Caco-2 (cell line): Measurements from ENCODE around the gene CABLES2. TPM values are rescaled to one million over a fixed set of nuclear protein-coding genes. Genes with fewer than 3 reads are reported as not detected.

ENCODE experiments used
- BruUV-seq: library from RNA; stranded (reverse); fragments of 400-500 nt; replicated peaks from 2 replicates; lab custom pipeline; 2021; lab: Mats Ljungman, UMichigan
- CTCF ChIA-PET: fragments of 300-600 bp; sonication (Branson Sonifier 250); formaldehyde crosslinking; loops from one replicate; lab custom pipeline; 2022; ENCODE audit warnings: antibody characterized with exemption; lab: Charles Lee
- POLR2A ChIA-PET: fragments of 300-600 bp; sonication (Branson Sonifier 250); formaldehyde crosslinking; loops from one replicate; lab custom pipeline; 2022; ENCODE audit warnings: antibody characterized with exemption; lab: Charles Lee
- DNase-seq, 2 experiments: peaks; one replicate each; pipeline versions ENCODE4 v3.0.0 to v3.0.0-alpha.2; 2020 to 2022
- H3K27me3 ChIP-seq: replicated peaks from 2 replicates; pipeline ENCODE4 v1.6.0; 2011; ENCODE audit warnings: low read length; ENCODE audit not compliant: control insufficient read depth, insufficient read depth
- H3K36me3 ChIP-seq: 2 replicates; pipeline ENCODE4 v1.5.1; 2011; ENCODE audit warnings: low read length; ENCODE audit not compliant: control insufficient read depth, insufficient read depth
- H3K4me1 ChIP-seq: fragments of 250-450 bp; sonication (Bioruptor Pico); 2 replicates; pipeline ENCODE4 v1.5.1; 2020; ENCODE audit warnings: mild to moderate bottlenecking
- H3K4me3 ChIP-seq: 2 replicates; pipeline ENCODE4 v1.5.1; 2011; ENCODE audit warnings: low read depth, mild to moderate bottlenecking, control low read depth, low read length
- H3K9me3 ChIP-seq: fragments of 250-450 bp; sonication (Bioruptor Pico); 2 replicates; pipeline ENCODE4 v1.5.1; 2020; ENCODE audit warnings: mild to moderate bottlenecking, moderate library complexity
- H3K27ac Mint-ChIP-seq: one replicate; pipeline ENCODE4 v1.8.0; 2022; ENCODE audit warnings: mixed read lengths; ENCODE audit not compliant: unreplicated experiment
- H3K27me3 Mint-ChIP-seq: one replicate; pipeline ENCODE4 v1.8.0; 2022; ENCODE audit warnings: mixed read lengths; ENCODE audit not compliant: insufficient read depth, unreplicated experiment
- H3K36me3 Mint-ChIP-seq: one replicate; pipeline ENCODE4 v1.8.0; 2022; ENCODE audit warnings: mild to moderate bottlenecking, mixed read lengths; ENCODE audit not compliant: insufficient read depth, unreplicated experiment
- H3K4me1 Mint-ChIP-seq: one replicate; pipeline ENCODE4 v1.8.0; 2022; ENCODE audit warnings: low read depth, mixed read lengths; ENCODE audit not compliant: unreplicated experiment
- H3K4me3 Mint-ChIP-seq: one replicate; pipeline ENCODE4 v1.8.0; 2022; ENCODE audit warnings: mild to moderate bottlenecking, moderate library complexity, mixed read lengths; ENCODE audit not compliant: unreplicated experiment
- H3K9me3 Mint-ChIP-seq: one replicate; pipeline ENCODE4 v1.8.0; 2022; ENCODE audit warnings: mixed read lengths; ENCODE audit not compliant: unreplicated experiment
- intact Hi-C: fragments of 100-400 bp; cut with micrococcal nuclease; formaldehyde crosslinking; loops from one replicate; pipeline ENCODE4 v1.10.0; 2022; ENCODE audit not compliant: unreplicated experiment
- total RNA-seq: library from RNA; stranded (reverse); gene quantifications from 2 replicates; pipeline ENCODE4 v1.2.3, GENCODE V29; 2022
- TF ChIP-seq, protein P1 (sequence below), 2 experiments: fragments of 200-600 bp in 1 of 2; IDR thresholded peaks; 1 replicate in 1 of 2; 2 replicates in 1 of 2; pipeline versions ENCODE4 v1.5.1 to v1.8.0; 2011 to 2022; ENCODE audit warnings: antibody characterized with exemption in 1 of 2, control low read depth in 1 of 2, inconsistent platforms in 1 of 2, low read depth in 1 of 2, low read length in 1 of 2, mild to moderate bottlenecking in 1 of 2, moderate library complexity in 1 of 2; ENCODE audit not compliant: insufficient read depth in 1 of 2, severe bottlenecking in 1 of 2, unreplicated experiment in 1 of 2

The CABLES2 gene
- total RNA-seq, 1 experiment from 2014 or later, result 36.4 TPM

DNA sequence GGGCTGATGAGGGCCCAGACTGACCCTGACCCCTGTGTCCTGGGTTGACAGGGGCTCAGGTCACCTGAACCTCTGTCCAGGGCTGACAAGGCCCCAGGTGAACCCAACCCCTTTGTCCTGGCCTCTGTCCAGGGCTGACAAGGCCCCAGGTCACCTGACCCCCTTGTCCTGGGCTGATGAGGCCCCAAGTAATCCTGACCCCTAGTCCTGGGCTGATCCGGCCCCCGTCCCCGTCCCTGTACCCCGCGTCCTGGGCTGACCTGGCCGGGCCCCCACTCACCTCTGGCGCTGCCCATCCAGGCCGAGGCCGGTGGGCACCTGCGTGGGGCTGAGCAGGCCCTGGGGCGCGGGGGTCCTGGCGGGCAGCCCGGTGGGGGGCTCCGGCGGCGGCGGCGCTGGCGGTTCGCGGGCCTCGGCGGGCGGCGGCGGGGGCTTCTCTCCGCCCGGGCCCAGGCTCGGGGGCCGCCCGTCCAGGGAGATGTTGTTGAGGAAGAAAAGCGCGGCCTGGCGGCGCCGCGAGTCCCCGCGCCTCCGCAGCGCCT is 379 bp downstream of the CABLES2 start:
- peaks cover 9% of the 10 kb centered on the region for H3K36me3 ChIP-seq
- H3K9me3 Mint-ChIP-seq, result no peaks in the 10 kb centered on the region
- peak overlapping the region; percentile 78 for H3K4me3 Mint-ChIP-seq
- no TSS peak for BruUV-seq
- TF ChIP-seq, protein P1, sequence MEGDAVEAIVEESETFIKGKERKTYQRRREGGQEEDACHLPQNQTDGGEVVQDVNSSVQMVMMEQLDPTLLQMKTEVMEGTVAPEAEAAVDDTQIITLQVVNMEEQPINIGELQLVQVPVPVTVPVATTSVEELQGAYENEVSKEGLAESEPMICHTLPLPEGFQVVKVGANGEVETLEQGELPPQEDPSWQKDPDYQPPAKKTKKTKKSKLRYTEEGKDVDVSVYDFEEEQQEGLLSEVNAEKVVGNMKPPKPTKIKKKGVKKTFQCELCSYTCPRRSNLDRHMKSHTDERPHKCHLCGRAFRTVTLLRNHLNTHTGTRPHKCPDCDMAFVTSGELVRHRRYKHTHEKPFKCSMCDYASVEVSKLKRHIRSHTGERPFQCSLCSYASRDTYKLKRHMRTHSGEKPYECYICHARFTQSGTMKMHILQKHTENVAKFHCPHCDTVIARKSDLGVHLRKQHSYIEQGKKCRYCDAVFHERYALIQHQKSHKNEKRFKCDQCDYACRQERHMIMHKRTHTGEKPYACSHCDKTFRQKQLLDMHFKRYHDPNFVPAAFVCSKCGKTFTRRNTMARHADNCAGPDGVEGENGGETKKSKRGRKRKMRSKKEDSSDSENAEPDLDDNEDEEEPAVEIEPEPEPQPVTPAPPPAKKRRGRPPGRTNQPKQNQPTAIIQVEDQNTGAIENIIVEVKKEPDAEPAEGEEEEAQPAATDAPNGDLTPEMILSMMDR (IDR thresholded peaks at IDR 0.05; ENCODE audit: insufficient read depth in 1 of 2, low read depth in 1 of 2, low read length in 1 of 2, severe bottlenecking in 1 of 2, unreplicated experiment in 1 of 2), result no peak
- H3K27me3 Mint-ChIP-seq, result no peaks in the 10 kb centered on the region
- DNase-seq, result no peak
- CTCF ChIA-PET, result interaction anchor here (1.1 kb wide), 1 partner anchor 211 kb away, joined by 4 read pairs; no protein-coding TSS in a partner anchor
- intact Hi-C loops, result loop anchor here (2.0 to 10.0 kb wide), 5 partner anchors 18 to 262 kb away; partner anchors contain the start of genes PSMA7 and SS18L1
- H3K36me3 Mint-ChIP-seq, result peaks cover 86% of the 10 kb centered on the region
- H3K27me3 ChIP-seq, result no peaks in the 10 kb centered on the region
- peaks cover 35% of the 10 kb centered on the region for H3K4me1 Mint-ChIP-seq
- peak overlapping the region; percentile 83 for H3K27ac Mint-ChIP-seq
- no peaks in the 10 kb centered on the region for H3K9me3 ChIP-seq
- H3K4me3 ChIP-seq, result peak overlapping the region; percentile 95
- H3K4me1 ChIP-seq, result peaks cover 53% of the 10 kb centered on the region
- POLR2A ChIA-PET, result no interaction called here

DNA sequence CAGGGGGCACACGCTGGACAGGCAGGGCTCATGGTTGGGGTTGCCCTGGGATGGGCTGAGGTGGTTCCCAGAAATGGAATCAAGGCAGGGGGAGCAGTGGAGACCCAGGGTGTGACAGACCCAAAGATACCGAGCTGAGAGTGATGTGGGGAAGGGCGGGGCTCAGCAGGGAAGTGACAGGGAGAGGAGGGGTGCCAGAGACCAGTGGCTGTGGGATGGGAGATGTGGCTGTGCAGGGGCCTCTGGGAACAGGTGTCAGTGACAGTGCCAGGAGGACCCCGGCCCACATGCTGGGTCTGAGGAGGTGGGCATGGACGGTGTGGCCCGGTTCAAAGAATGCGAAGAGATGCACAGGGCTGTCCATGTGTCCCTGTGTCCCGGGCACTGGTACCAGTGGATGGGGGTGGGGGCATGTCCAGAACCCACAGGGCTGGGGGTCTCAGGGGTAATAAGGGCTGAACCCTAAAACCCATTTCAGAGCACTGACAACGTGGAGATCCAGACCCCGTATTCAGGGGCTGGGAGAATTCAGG is 1.0 kb downstream of the CABLES2 start:
- H3K4me1 ChIP-seq, result peaks cover 47% of the 10 kb centered on the region
- H3K9me3 ChIP-seq, result no peaks in the 10 kb centered on the region
- Mint-ChIP-seq H3K9me3 (no peaks in the 10 kb centered on the region), H3K27ac (peak overlapping the region; percentile 23), H3K36me3 (peaks cover 86% of the 10 kb centered on the region), H3K4me3 (peak overlapping the region; percentile 78), H3K4me1 (peaks cover 35% of the 10 kb centered on the region), H3K27me3 (no peaks in the 10 kb centered on the region)
- TSS peak; percentile 16 for BruUV-seq
- TF ChIP-seq, protein P1 (IDR thresholded peaks at IDR 0.05; ENCODE audit: insufficient read depth in 1 of 2, low read depth in 1 of 2, low read length in 1 of 2, severe bottlenecking in 1 of 2, unreplicated experiment in 1 of 2), result no peak
- CTCF ChIA-PET, result interaction anchor here (0.9 to 1.1 kb wide), 4 partner anchors 17 to 211 kb away, joined by 3 to 6 read pairs (median 4); no protein-coding TSS in a partner anchor
- H3K27me3 ChIP-seq, result no peaks in the 10 kb centered on the region
- peak overlapping the region; percentile 95 for H3K4me3 ChIP-seq
- POLR2A ChIA-PET, result interaction anchor here (0.5 to 0.9 kb wide), 2 partner anchors 39 to 284 kb away, joined by 3 to 8 read pairs; partner anchors contain the start of genes LAMA5 and LSM14B
- peaks cover 9% of the 10 kb centered on the region for H3K36me3 ChIP-seq
- intact Hi-C loops, result loop anchor here (1.0 to 10.0 kb wide), 7 partner anchors 19 to 261 kb away; partner anchors contain the start of genes ADRM1, PSMA7, RPS21 and SS18L1
- no peak for DNase-seq

DNA sequence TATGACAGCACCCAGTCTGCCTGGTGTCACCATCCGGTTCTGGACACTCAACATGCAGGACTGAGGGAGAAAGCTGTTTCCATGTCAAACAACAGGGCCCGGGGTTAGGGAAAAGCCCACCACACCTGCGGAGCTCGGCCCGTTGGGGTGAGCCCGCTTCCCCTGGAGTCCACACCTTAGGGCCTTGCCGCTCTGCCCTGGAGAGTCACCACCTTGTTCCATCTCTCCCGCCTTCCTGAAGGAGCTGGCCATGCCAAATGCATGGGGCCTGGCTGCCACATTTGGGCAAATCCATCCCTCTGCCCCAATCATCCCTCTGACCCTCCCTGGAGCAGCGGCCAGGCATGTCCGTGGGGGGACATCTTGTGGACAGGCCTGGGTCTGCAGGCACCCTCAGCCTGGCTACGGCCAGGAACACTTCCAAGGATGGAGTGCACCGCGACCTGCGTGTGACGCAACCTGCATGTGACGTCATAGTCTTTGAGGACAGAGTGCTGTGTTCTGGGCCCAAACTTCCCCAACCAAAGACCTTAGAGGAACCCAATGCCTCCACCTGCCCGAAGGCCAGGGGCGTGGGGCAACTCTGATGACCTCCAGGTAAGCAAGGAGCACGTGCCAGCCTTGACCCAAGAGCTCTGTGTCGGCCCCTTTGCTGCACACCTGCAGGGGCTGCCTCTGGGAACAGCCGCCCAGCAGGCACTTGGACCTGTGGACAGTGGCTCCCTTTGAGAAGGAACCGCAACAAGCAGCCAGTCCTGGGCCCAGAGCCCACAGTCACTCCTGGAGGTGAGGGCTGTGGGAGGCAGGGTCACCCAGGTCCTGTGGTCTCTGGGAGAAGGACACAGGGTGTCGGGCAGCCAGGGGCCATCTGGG is 1.7 kb downstream of the CABLES2 start:
- TF ChIP-seq, protein P1 (IDR thresholded peaks at IDR 0.05; ENCODE audit: insufficient read depth in 1 of 2, low read depth in 1 of 2, low read length in 1 of 2, severe bottlenecking in 1 of 2, unreplicated experiment in 1 of 2), result peak; percentile 91 to 92
- Histone ChIP-seq H3K4me1 (peaks cover 40% of the 10 kb centered on the region), H3K9me3 (no peaks in the 10 kb centered on the region), H3K27me3 (no peaks in the 10 kb centered on the region), H3K36me3 (peaks cover 9% of the 10 kb centered on the region), H3K4me3 (peak overlapping the region; percentile 95)
- no peaks in the 10 kb centered on the region for H3K9me3 Mint-ChIP-seq
- H3K27me3 Mint-ChIP-seq, result no peaks in the 10 kb centered on the region
- DNase-seq, result peak; percentile 94 to 95
- peaks cover 34% of the 10 kb centered on the region for H3K4me1 Mint-ChIP-seq
- H3K27ac Mint-ChIP-seq, result peak overlapping the region; percentile 23
- no TSS peak for BruUV-seq
- POLR2A ChIA-PET, result interaction anchor here (0.5 to 0.9 kb wide), 4 partner anchors 38 to 1334 kb away, joined by 3 to 9 read pairs (median 7); partner anchors contain the start of genes LAMA5 and LSM14B
- H3K36me3 Mint-ChIP-seq, result peaks cover 89% of the 10 kb centered on the region
- CTCF ChIA-PET, result interaction anchor here (0.6 to 1.1 kb wide), 6 partner anchors 17 to 212 kb away, joined by 3 to 6 read pairs (median 3); no protein-coding TSS in a partner anchor
- intact Hi-C loops, result loop anchor here (1.0 to 10.0 kb wide), 3 partner anchors 18 to 261 kb away; partner anchors contain the start of genes ADRM1, PSMA7, RPS21 and SS18L1
- H3K4me3 Mint-ChIP-seq, result peak overlapping the region; percentile 78
